Ishikawa (cell line): Measurements from ENCODE around the gene RCE1.

Experiments
- CREB1 ChIP-seq: IDR thresholded peaks from 2 replicates; pipeline ENCODE4 v1.6.1; 2012; ENCODE audit warnings: low read depth
- EGR1 ChIP-seq: IDR thresholded peaks from 2 replicates; pipeline ENCODE4 v1.6.1; 2012
- EP300 ChIP-seq: IDR thresholded peaks from 2 replicates; pipeline ENCODE4 v1.6.1; 2012; ENCODE audit warnings: borderline replicate concordance
- FOXM1 ChIP-seq: IDR thresholded peaks from 2 replicates; pipeline ENCODE4 v1.6.1; 2012; ENCODE audit warnings: low read depth, borderline replicate concordance
- NFIC ChIP-seq: IDR thresholded peaks from 2 replicates; pipeline ENCODE4 v1.6.1; 2012
- RAD21 ChIP-seq: IDR thresholded peaks from 2 replicates; pipeline ENCODE4 v1.6.1; 2012; ENCODE audit warnings: low read depth
- TAF1 ChIP-seq: IDR thresholded peaks from 2 replicates; pipeline ENCODE4 v1.6.1; 2012; ENCODE audit warnings: low read depth, mild to moderate bottlenecking
- TCF12 ChIP-seq: IDR thresholded peaks from 2 replicates; pipeline ENCODE4 v1.6.1; 2012; ENCODE audit warnings: low read depth
- TEAD4 ChIP-seq: IDR thresholded peaks from 2 replicates; pipeline ENCODE4 v1.6.1; 2012
- YY1 ChIP-seq: IDR thresholded peaks from 2 replicates; pipeline ENCODE4 v1.6.1; 2012; ENCODE audit warnings: low read depth
- TF ChIP-seq, protein P1 (sequence below): IDR thresholded peaks from 2 replicates; pipeline ENCODE4 v1.6.1; 2012; ENCODE audit warnings: low read depth, mild to moderate bottlenecking
- TF ChIP-seq, protein P2 (sequence below): IDR thresholded peaks from 2 replicates; pipeline ENCODE4 v1.6.1; 2012

- TF ChIP-seq CREB1 (no peak), TAF1 (no peak), EP300 (no peak), NFIC (no peak), TEAD4 (no peak), YY1 (no peak), FOXM1 (no peak), RAD21 (no peak), TCF12 (no peak), EGR1 (no peak)
- TF ChIP-seq, protein P1, sequence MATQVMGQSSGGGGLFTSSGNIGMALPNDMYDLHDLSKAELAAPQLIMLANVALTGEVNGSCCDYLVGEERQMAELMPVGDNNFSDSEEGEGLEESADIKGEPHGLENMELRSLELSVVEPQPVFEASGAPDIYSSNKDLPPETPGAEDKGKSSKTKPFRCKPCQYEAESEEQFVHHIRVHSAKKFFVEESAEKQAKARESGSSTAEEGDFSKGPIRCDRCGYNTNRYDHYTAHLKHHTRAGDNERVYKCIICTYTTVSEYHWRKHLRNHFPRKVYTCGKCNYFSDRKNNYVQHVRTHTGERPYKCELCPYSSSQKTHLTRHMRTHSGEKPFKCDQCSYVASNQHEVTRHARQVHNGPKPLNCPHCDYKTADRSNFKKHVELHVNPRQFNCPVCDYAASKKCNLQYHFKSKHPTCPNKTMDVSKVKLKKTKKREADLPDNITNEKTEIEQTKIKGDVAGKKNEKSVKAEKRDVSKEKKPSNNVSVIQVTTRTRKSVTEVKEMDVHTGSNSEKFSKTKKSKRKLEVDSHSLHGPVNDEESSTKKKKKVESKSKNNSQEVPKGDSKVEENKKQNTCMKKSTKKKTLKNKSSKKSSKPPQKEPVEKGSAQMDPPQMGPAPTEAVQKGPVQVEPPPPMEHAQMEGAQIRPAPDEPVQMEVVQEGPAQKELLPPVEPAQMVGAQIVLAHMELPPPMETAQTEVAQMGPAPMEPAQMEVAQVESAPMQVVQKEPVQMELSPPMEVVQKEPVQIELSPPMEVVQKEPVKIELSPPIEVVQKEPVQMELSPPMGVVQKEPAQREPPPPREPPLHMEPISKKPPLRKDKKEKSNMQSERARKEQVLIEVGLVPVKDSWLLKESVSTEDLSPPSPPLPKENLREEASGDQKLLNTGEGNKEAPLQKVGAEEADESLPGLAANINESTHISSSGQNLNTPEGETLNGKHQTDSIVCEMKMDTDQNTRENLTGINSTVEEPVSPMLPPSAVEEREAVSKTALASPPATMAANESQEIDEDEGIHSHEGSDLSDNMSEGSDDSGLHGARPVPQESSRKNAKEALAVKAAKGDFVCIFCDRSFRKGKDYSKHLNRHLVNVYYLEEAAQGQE, result no peak
- TF ChIP-seq, protein P2, sequence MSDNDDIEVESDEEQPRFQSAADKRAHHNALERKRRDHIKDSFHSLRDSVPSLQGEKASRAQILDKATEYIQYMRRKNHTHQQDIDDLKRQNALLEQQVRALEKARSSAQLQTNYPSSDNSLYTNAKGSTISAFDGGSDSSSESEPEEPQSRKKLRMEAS, result no peak
Measured at GRCh38 chr11:66862559-66863037, 19.4 kb downstream of the RCE1 start.
